Measurements from ENCODE around the gene USP27X. TPM values are rescaled to one million over a fixed set of nuclear protein-coding genes. Genes with fewer than 3 reads are reported as not detected.
A peak's percentile ranks its signal among the peaks of the same experiment; 100 is the strongest.

The USP27X gene
- total RNA-seq, 1 experiment from 2014 or later, result 2.5 TPM

GRCh38 chrX:49868739-49869138, 10.5 kb upstream of the USP27X start:
- Histone ChIP-seq H3K4me3 (ENCODE audit: insufficient read depth, low read depth, low read length) (no peak overlapping the region), H3K27me3 (ENCODE audit: control insufficient read depth, insufficient read depth, low read length) (no peaks in the 10 kb centered on the region), H3K36me3 (replicated peaks; ENCODE audit: control insufficient read depth, insufficient read depth, low read length) (no peaks in the 10 kb centered on the region)
- no peak for DNase-seq

- no peak overlapping the region for H3K4me3 ChIP-seq (ENCODE audit: insufficient read depth, low read depth, low read length)
- no peaks in the 10 kb centered on the region for H3K36me3 ChIP-seq (replicated peaks; ENCODE audit: control insufficient read depth, insufficient read depth, low read length)
- peak; percentile 59 for DNase-seq
- no peaks in the 10 kb centered on the region; the same call in 1 of the 2 replicates for H3K27me3 ChIP-seq (ENCODE audit: control insufficient read depth, insufficient read depth, low read length)
Observed at GRCh38 chrX:49876750-49877149, 2.5 kb upstream of the USP27X start.

DNA sequence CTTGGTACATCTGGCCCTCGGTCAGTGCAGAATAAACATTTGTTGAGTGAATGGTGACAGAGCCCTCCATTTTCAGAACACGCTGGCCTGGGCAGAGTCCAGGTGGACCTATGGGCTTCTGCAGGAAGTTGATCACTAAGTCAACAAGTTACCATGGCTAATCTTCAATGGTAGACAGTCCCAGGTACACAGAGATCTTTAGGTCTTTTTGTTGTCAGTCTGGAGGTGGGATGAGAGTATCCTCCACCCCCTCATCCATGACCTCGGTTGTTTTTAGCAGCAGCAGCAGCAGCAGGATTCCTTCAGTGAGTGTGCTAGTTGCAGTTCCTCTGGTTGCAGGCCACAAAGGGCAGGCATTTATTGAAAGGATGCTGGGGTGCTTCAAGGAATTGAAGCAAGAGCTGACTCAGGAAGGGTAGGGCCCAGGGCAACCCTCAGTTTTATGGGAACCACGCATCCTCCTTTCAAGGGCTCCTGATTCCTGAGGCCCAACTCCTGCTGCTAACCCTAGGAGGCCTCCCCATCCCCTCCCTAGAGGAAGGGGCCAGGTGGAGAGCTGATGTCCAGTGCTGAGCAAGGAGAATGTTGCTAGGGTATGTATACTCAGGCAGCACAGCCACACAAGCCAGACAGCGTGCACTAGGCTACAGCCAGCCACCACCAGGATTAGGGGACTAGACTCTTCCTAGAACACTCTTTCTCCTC, 1.7 kb upstream of the USP27X start:
- H3K4me3 ChIP-seq (ENCODE audit: insufficient read depth, low read depth, low read length), result no peak overlapping the region
- H3K27me3 ChIP-seq (ENCODE audit: control insufficient read depth, insufficient read depth, low read length), result no peaks in the 10 kb centered on the region; the same call in 1 of the 2 replicates
- H3K36me3 ChIP-seq (replicated peaks; ENCODE audit: control insufficient read depth, insufficient read depth, low read length), result no peaks in the 10 kb centered on the region
- DNase-seq, result no peak

GRCh38 chrX:49878128-49878833, 1.0 kb upstream of the USP27X start:
- Histone ChIP-seq H3K27me3 (ENCODE audit: control insufficient read depth, insufficient read depth, low read length) (no peaks in the 10 kb centered on the region; the same call in 1 of the 2 replicates), H3K36me3 (replicated peaks; ENCODE audit: control insufficient read depth, insufficient read depth, low read length) (no peaks in the 10 kb centered on the region), H3K4me3 (ENCODE audit: insufficient read depth, low read depth, low read length) (peak overlapping the region; percentile 66)
- no peak for DNase-seq

DNA sequence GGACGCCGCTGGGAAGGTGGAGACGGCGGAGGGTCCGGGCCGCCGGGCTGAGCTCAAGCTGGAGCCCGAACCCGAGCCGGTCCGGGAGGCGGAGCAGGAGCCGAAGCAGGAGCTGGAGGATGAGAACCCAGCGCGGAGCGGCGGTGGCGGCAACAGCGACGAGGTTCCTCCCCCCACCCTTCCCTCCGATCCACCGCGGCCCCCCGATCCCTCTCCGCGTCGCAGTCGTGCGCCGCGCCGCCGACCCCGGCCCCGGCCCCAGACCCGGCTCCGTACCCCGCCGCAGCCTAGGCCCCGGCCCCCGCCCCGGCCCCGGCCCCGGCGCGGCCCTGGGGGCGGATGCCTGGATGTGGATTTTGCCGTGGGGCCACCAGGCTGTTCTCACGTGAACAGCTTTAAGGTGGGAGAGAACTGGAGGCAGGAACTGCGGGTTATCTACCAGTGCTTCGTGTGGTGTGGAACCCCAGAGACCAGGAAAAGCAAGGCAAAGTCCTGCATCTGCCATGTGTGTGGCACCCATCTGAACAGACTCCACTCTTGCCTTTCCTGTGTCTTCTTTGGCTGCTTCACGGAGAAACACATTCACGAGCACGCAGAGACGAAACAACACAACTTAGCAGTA, 483 bp downstream of the USP27X start:
- H3K4me3 ChIP-seq (ENCODE audit: insufficient read depth, low read depth, low read length), result peak overlapping the region; percentile 66
- DNase-seq, result peak; percentile 66
- no peaks in the 10 kb centered on the region for H3K36me3 ChIP-seq (replicated peaks; ENCODE audit: control insufficient read depth, insufficient read depth, low read length)
- no peaks in the 10 kb centered on the region; the same call in 1 of the 2 replicates for H3K27me3 ChIP-seq (ENCODE audit: control insufficient read depth, insufficient read depth, low read length)

- DNase-seq, result no peak
- Histone ChIP-seq H3K4me3 (ENCODE audit: insufficient read depth, low read depth, low read length) (no peak overlapping the region), H3K27me3 (ENCODE audit: control insufficient read depth, insufficient read depth, low read length) (no peaks in the 10 kb centered on the region; the same call in 1 of the 2 replicates), H3K36me3 (replicated peaks; ENCODE audit: control insufficient read depth, insufficient read depth, low read length) (no peaks in the 10 kb centered on the region)
Observed at GRCh38 chrX:49880668-49881067, 1.4 kb downstream of the USP27X start.

- Histone ChIP-seq H3K36me3 (replicated peaks; ENCODE audit: control insufficient read depth, insufficient read depth, low read length) (no peaks in the 10 kb centered on the region), H3K4me3 (ENCODE audit: insufficient read depth, low read depth, low read length) (no peak overlapping the region), H3K27me3 (ENCODE audit: control insufficient read depth, insufficient read depth, low read length) (no peaks in the 10 kb centered on the region; the same call in 1 of the 2 replicates)
- peak; percentile 53 for DNase-seq
Observed at GRCh38 chrX:49884290-49884862, 5.1 kb downstream of the USP27X start.

DNA sequence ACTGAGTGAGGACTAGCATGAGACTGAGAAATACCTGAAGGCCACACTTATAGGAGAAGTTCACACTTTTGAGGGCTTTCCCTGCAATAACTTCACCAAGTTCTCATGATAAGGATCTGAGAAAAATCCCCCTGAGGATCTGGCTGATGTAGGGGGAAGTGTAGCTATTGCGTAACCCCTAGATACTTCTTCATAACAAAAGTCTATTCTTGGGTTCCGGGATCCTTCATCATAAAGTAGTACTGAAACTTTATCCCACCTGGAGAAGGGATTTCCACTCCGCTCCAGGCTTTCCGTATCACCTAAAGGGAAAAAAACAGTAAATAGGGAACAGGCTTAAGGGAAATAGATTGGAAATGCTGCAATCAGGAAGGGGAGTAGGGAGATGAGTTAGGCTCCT, 13.3 kb downstream of the USP27X start:
- no peak overlapping the region for H3K4me3 ChIP-seq (ENCODE audit: insufficient read depth, low read depth, low read length)
- DNase-seq, result no peak
- no peaks in the 10 kb centered on the region for H3K27me3 ChIP-seq (ENCODE audit: control insufficient read depth, insufficient read depth, low read length)
- no peaks in the 10 kb centered on the region for H3K36me3 ChIP-seq (replicated peaks; ENCODE audit: control insufficient read depth, insufficient read depth, low read length)

DNA sequence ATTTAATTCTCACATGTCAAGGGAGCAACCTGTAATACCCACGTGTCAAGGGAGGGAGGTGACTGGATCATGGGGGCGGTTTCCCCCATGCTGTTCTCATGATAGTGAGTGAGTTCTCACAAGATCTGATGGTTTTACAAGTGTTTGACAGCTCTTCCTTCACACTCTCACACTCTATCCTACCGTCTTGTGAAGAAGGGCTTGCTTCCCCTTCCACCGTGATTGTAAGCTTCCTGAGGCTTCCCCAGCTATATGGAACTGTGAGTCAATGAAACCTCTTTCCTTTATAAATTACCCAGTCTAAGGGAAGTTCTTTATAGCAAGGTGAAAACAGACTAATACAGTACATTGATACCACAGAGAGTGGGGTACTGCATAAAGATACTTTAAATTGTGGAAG, 17.7 kb downstream of the USP27X start:
- DNase-seq, result no peak
- Histone ChIP-seq H3K36me3 (replicated peaks; ENCODE audit: control insufficient read depth, insufficient read depth, low read length) (no peaks in the 10 kb centered on the region), H3K27me3 (ENCODE audit: control insufficient read depth, insufficient read depth, low read length) (no peaks in the 10 kb centered on the region), H3K4me3 (ENCODE audit: insufficient read depth, low read depth, low read length) (no peak overlapping the region)

DNA sequence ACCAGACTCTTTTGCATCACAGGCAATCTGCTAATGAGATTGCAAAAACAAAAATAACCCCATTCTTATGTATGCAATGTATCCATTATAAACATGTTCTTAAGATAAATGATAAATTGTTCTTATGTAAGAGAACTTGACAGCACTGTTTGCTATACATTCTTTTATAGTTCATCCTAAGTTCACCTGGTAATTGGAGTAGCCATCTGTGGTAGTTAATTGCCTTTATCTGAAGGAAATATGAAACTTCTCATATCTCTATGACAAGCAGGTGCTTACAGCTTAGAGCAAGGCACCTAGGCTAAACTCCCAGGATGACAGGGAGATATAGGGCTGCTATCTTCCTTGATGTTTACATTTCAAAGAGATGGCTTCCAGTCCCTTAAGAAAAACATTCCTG, 21.8 kb downstream of the USP27X start:
- no peak for DNase-seq

DNA sequence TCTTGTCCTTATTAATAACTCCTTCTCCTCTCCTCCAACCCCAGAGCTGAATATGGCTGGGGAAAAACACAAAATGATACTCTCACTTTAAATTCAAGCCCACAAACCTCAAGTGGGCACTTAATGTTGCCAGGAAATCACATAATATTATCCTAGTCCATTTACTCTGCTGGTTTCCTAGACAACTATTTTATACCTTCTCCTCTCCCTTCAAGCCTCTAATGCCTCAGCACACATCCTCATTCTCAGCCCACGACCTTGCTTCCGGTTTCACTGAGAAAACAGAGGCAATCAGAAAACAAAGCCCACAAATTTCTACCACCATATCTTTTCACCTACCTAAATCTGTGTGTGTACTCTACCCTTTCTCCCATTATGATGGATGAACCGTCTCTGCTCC, 31.1 kb downstream of the USP27X start:
- H3K4me3 ChIP-seq (ENCODE audit: insufficient read depth, low read depth, low read length), result no peak overlapping the region
- H3K27me3 ChIP-seq (ENCODE audit: control insufficient read depth, insufficient read depth, low read length), result no peaks in the 10 kb centered on the region
- DNase-seq, result no peak
- no peaks in the 10 kb centered on the region for H3K36me3 ChIP-seq (replicated peaks; ENCODE audit: control insufficient read depth, insufficient read depth, low read length)

More for the DNA sequence above, 21.8 kb downstream of the USP27X start:
- Histone ChIP-seq H3K36me3 (replicated peaks; ENCODE audit: control insufficient read depth, insufficient read depth, low read length) (no peaks in the 10 kb centered on the region), H3K4me3 (ENCODE audit: insufficient read depth, low read depth, low read length) (no peak overlapping the region), H3K27me3 (ENCODE audit: control insufficient read depth, insufficient read depth, low read length) (no peaks in the 10 kb centered on the region)

DNA sequence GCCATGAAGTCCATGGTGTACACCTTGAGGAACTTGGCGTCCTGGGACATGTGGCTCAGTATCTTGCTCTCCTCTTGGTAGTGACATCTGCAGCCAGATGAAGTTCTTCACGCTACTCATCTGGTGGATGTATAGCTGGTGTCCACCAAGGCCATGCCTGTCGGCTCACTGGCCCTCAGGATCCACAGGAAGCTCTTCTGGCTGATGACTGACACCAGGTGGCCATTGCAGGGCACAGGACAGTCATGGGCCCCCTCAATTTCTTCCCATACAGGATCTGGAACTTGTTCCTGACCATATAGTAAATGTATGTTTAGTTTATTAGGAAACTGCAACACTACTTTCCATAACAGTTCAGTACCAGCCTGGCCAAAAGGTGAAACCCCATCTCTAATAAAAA, 32.8 kb downstream of the USP27X start:
- Histone ChIP-seq H3K27me3 (ENCODE audit: control insufficient read depth, insufficient read depth, low read length) (no peaks in the 10 kb centered on the region), H3K4me3 (ENCODE audit: insufficient read depth, low read depth, low read length) (no peak overlapping the region), H3K36me3 (replicated peaks; ENCODE audit: control insufficient read depth, insufficient read depth, low read length) (no peaks in the 10 kb centered on the region)
- DNase-seq, result no peak

DNA sequence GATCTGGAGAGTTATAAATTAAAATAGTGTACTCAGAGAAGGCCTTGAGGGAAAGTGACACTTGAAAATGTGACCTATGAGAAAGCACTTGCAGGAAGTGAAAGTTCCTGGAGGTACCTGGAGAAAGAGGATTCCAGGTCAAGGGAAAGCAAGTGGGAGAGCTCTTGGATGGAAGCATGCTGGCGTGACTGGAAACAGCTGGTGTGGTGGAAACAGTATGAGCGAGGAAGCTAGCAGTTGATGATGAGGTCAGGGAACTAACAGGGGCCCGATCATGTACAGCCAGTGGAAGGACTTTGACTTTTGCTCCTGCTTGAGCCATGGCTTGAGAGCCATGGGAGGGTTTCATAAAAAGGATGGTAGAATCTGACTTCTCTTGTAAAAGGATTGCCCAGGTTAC, 33.6 kb downstream of the USP27X start:
- DNase-seq, result no peak

GRCh38 chrX:49915361-49916222, 36.3 kb downstream of the USP27X start:
- peak; percentile 39 for DNase-seq

More for the DNA sequence above, 33.6 kb downstream of the USP27X start:
- H3K4me3 ChIP-seq (ENCODE audit: insufficient read depth, low read depth, low read length), result no peak overlapping the region
- no peaks in the 10 kb centered on the region for H3K36me3 ChIP-seq (replicated peaks; ENCODE audit: control insufficient read depth, insufficient read depth, low read length)
- no peaks in the 10 kb centered on the region for H3K27me3 ChIP-seq (ENCODE audit: control insufficient read depth, insufficient read depth, low read length)

More at GRCh38 chrX:49915361-49916222, 36.3 kb downstream of the USP27X start:
- Histone ChIP-seq H3K4me3 (ENCODE audit: insufficient read depth, low read depth, low read length) (no peak overlapping the region), H3K27me3 (ENCODE audit: control insufficient read depth, insufficient read depth, low read length) (no peaks in the 10 kb centered on the region), H3K36me3 (replicated peaks; ENCODE audit: control insufficient read depth, insufficient read depth, low read length) (no peaks in the 10 kb centered on the region)
